IMR-90 (cell line): ENCODE measurements around the gene ZKSCAN1. TPM values are rescaled to one million over a fixed set of nuclear protein-coding genes. Genes with fewer than 3 reads are reported as not detected.

Source experiments
- ATAC-seq: fragments of 200-7000 bp; cut with Tn5 transposase; 2 replicates; pipeline ENCODE4 v1.9.1; 2020; ENCODE audit warnings: low read depth, mild to moderate bottlenecking, moderate library complexity
- BruUV-seq: library from RNA; stranded (reverse); fragments of 400-500 nt; replicated peaks from 2 replicates; lab custom pipeline; 2021; lab: Mats Ljungman, UMichigan
- CTCF ChIA-PET: fragments of 300-600 bp; formaldehyde crosslinking; extraction: SDS; loops from one replicate; lab custom pipeline; 2021; ENCODE audit warnings: antibody characterized with exemption; lab: Yijun Ruan, JAX
- POLR2A ChIA-PET: fragments of 300-600 bp; sonication (Branson Sonifier 250); formaldehyde crosslinking; loops from one replicate; lab custom pipeline; 2022; ENCODE audit warnings: antibody characterized with exemption; ENCODE audit not compliant: unreplicated experiment; lab: Charles Lee
- DNase-seq: peaks from one replicate; pipeline ENCODE4 v3.0.0; 2013
- H2AFZ ChIP-seq: replicated peaks from 2 replicates; pipeline ENCODE3; 2013; ENCODE audit warnings: low read length, mild to moderate bottlenecking; ENCODE audit not compliant: poor library complexity
- H2AK5ac ChIP-seq: 2 replicates; pipeline ENCODE4 v1.6.1; 2013; ENCODE audit warnings: low read depth, low read length, inconsistent platforms
- H2AK9ac ChIP-seq: replicated peaks from 2 replicates; pipeline ENCODE3; 2013; ENCODE audit warnings: mild to moderate bottlenecking, low read depth, low read length, moderate library complexity; ENCODE audit not compliant: poor library complexity
- H2BK120ac ChIP-seq: 2 replicates; pipeline ENCODE4 v1.6.1; 2013; ENCODE audit warnings: low read depth, low read length, inconsistent platforms
- H2BK15ac ChIP-seq: 3 replicates; pipeline ENCODE4 v1.6.1; 2013; ENCODE audit warnings: low read depth, low read length, inconsistent platforms
- H2BK20ac ChIP-seq: 2 replicates; pipeline ENCODE4 v1.6.1; 2013; ENCODE audit warnings: low read depth, mild to moderate bottlenecking, inconsistent platforms, low read length, moderate library complexity
- H2BK5ac ChIP-seq: 2 replicates; pipeline ENCODE4 v1.6.1; 2013; ENCODE audit warnings: mild to moderate bottlenecking, low read depth, low read length, inconsistent platforms; ENCODE audit not compliant: poor library complexity, severe bottlenecking
- H3K14ac ChIP-seq: replicated peaks from 2 replicates; pipeline ENCODE4 v1.6.1; 2013; ENCODE audit warnings: low read depth, low read length, inconsistent platforms
- H3K18ac ChIP-seq: 2 replicates; pipeline ENCODE4 v1.6.1; 2013; ENCODE audit warnings: low read depth, low read length, control low read depth
- H3K23ac ChIP-seq: 2 replicates; pipeline ENCODE4 v1.6.1; 2013; ENCODE audit warnings: low read depth, low read length, inconsistent platforms
- H3K27ac ChIP-seq: 2 replicates; pipeline ENCODE4 v1.5.1; 2013; ENCODE audit warnings: mild to moderate bottlenecking, control low read depth, low read length; ENCODE audit not compliant: insufficient read depth
- H3K27me3 ChIP-seq: 2 replicates; pipeline ENCODE4 v1.6.1; 2013; ENCODE audit warnings: low read length; ENCODE audit not compliant: control insufficient read depth, insufficient read depth
- H3K36me3 ChIP-seq: 2 replicates; pipeline ENCODE4 v1.6.1; 2013; ENCODE audit warnings: low read length, mixed read lengths; ENCODE audit not compliant: control insufficient read depth, insufficient read depth
- H3K4ac ChIP-seq: 2 replicates; pipeline ENCODE4 v1.6.1; 2013; ENCODE audit warnings: low read depth, low read length, inconsistent platforms
- H3K4me1 ChIP-seq: 2 replicates; pipeline ENCODE4 v1.6.1; 2013; ENCODE audit warnings: low read length, mixed read lengths; ENCODE audit not compliant: control insufficient read depth, insufficient read depth
- H3K4me2 ChIP-seq: 2 replicates; pipeline ENCODE4 v1.6.1; 2013; ENCODE audit warnings: low read depth, mild to moderate bottlenecking, control low read depth, low read length, moderate library complexity
- H3K4me3 ChIP-seq: 2 replicates; pipeline ENCODE4 v1.5.1; 2013; ENCODE audit warnings: low read depth, mild to moderate bottlenecking, control low read depth, low read length, moderate library complexity; ENCODE audit not compliant: insufficient read depth
- H3K56ac ChIP-seq: 2 replicates; pipeline ENCODE4 v1.6.1; 2013; ENCODE audit warnings: low read length, inconsistent platforms; ENCODE audit not compliant: insufficient read depth; ENCODE audit errors: extremely low read depth
- H3K79me1 ChIP-seq, 2 experiments: 2 replicates each; pipeline ENCODE4 v1.6.1; 2013; ENCODE audit warnings: low read length in 2 of 2, inconsistent platforms in 1 of 2, low read depth in 1 of 2
- H3K9ac ChIP-seq: 2 replicates; pipeline ENCODE4 v1.6.1; 2013; ENCODE audit warnings: low read depth, low read length, control low read depth
- H3K9me1 ChIP-seq: 2 replicates; pipeline ENCODE4 v1.6.1; 2013; ENCODE audit warnings: low read length, inconsistent platforms; ENCODE audit not compliant: insufficient read depth
- H3K9me3 ChIP-seq: 2 replicates; pipeline ENCODE4 v1.6.1; 2013; ENCODE audit warnings: low read length; ENCODE audit not compliant: control insufficient read depth, insufficient read depth
- H4K20me1 ChIP-seq: 2 replicates; pipeline ENCODE4 v1.6.1; 2013; ENCODE audit warnings: low read length, inconsistent platforms; ENCODE audit not compliant: insufficient read depth
- H4K5ac ChIP-seq: 2 replicates; pipeline ENCODE4 v1.6.1; 2013; ENCODE audit warnings: mild to moderate bottlenecking, low read depth, low read length, control low read depth
- H4K8ac ChIP-seq, 2 experiments: 2 replicates each; pipeline ENCODE4 v1.6.1; 2013; ENCODE audit warnings: low read depth in 2 of 2, low read length in 2 of 2, control low read depth in 1 of 2, inconsistent platforms in 1 of 2
- H4K91ac ChIP-seq: 2 replicates; pipeline ENCODE4 v1.6.1; 2013; ENCODE audit warnings: low read depth, low read length, inconsistent platforms; ENCODE audit not compliant: insufficient read depth
- BHLHE40 ChIP-seq: fragments of 150-350 bp; IDR thresholded peaks from 2 replicates; pipeline ENCODE4 v1.6.1; 2016; ENCODE audit warnings: mild to moderate bottlenecking, low read depth, low read length
- CEBPB ChIP-seq: IDR thresholded peaks from 2 replicates; pipeline ENCODE4 v1.6.1; 2012; ENCODE audit warnings: low read depth, low read length, improper control_type of control experiment
- CHD1 ChIP-seq: IDR thresholded peaks from 2 replicates; pipeline ENCODE4 v1.6.1; 2012; ENCODE audit warnings: low read depth, low read length, improper control_type of control experiment
- CTCF ChIP-seq: conservative IDR thresholded peaks from 2 replicates; pipeline ENCODE4 v1.5.1; 2012; ENCODE audit warnings: mild to moderate bottlenecking, low read depth, low read length, improper control_type of control experiment
- FOS ChIP-seq: fragments of 150-350 bp; IDR thresholded peaks from 2 replicates; pipeline ENCODE4 v1.6.1; 2016; ENCODE audit warnings: low read depth, low read length
- MAZ ChIP-seq: IDR thresholded peaks from 2 replicates; pipeline ENCODE4 v1.6.1; 2012; ENCODE audit warnings: low read depth, mild to moderate bottlenecking, low read length, improper control_type of control experiment, moderate library complexity, borderline replicate concordance
- MXI1 ChIP-seq: IDR thresholded peaks from 2 replicates; pipeline ENCODE4 v1.6.1; 2012; ENCODE audit warnings: low read depth, mild to moderate bottlenecking, low read length, moderate library complexity, borderline replicate concordance
- NFE2L2 ChIP-seq: fragments of 150-350 bp; IDR thresholded peaks from 2 replicates; pipeline ENCODE4 v1.6.1; 2016; ENCODE audit warnings: low read depth, mild to moderate bottlenecking, low read length
- POLR2A ChIP-seq: IDR thresholded peaks from 2 replicates; pipeline ENCODE4 v1.6.1; 2012; ENCODE audit warnings: mild to moderate bottlenecking, low read depth, low read length
- RAD21 ChIP-seq: IDR thresholded peaks from 2 replicates; pipeline ENCODE4 v1.6.1; 2012; ENCODE audit warnings: low read length, improper control_type of control experiment
- RFX5 ChIP-seq: IDR thresholded peaks from 2 replicates; pipeline ENCODE4 v1.8.0; 2012; ENCODE audit warnings: low read depth, mild to moderate bottlenecking, low read length, moderate library complexity
- SMC3 ChIP-seq: fragments of 150-350 bp; IDR thresholded peaks from 2 replicates; pipeline ENCODE4 v1.6.1; 2016; ENCODE audit warnings: low read depth, mild to moderate bottlenecking, antibody characterized with exemption, low read length, moderate library complexity
- WGBS, 2 experiments: methylation state at CpG; one replicate each; pipeline versions ENCODE4 v1.1.5 to v1.1.7; 2013; ENCODE audit warnings: missing lambda C conversion rate in 2 of 2; ENCODE audit not compliant: insufficient read length in 1 of 2; ENCODE audit errors: extremely low coverage in 2 of 2; 5-methylcytosine and 5-hydroxymethylcytosine counted together
- dilution Hi-C: fragments of 300-500 bp; cut with HindIII; formaldehyde crosslinking; loops from one replicate; pipeline ENCODE4 v1.14.3; 2018; ENCODE audit warnings: low sequenced_read_pairs; ENCODE audit not compliant: unreplicated experiment
- in situ Hi-C: fragments of 300-500 bp; cut with MboI; formaldehyde crosslinking; loops from 3 replicates; pipeline ENCODE4 v1.14.3; 2019; ENCODE audit warnings: low sequenced_read_pairs, inconsistent platforms, mixed read lengths
- intact Hi-C: fragments of 100-400 bp; cut with micrococcal nuclease; formaldehyde crosslinking; loops from 2 replicates; pipeline ENCODE4 v1.10.0; 2022
- polyA plus RNA-seq, 3 experiments: library from polyadenylated mRNA; depleted of rRNA; stranded (reverse); fragments of >200 nt; gene quantifications; 2 replicates each; pipeline ENCODE4 v1.2.3, GENCODE V29; 2012; ENCODE audit warnings: low replicate concordance in 1 of 3
- total RNA-seq: library from RNA; depleted of rRNA; stranded (reverse); fragments of >200 nt; gene quantifications from 2 replicates; pipeline ENCODE4 v1.2.3, GENCODE V29; 2012
- TF ChIP-seq, protein P1 (sequence below): fragments of 150-350 bp; IDR thresholded peaks from 2 replicates; pipeline ENCODE4 v1.6.1; 2016; ENCODE audit warnings: low read depth, mild to moderate bottlenecking, low read length, moderate library complexity, borderline replicate concordance
- TF ChIP-seq, protein P2 (sequence below): fragments of 150-350 bp; IDR thresholded peaks from 2 replicates; pipeline ENCODE4 v1.6.1; 2017; ENCODE audit warnings: mild to moderate bottlenecking, antibody characterized with exemption, low read length, low read depth

Gene ZKSCAN1
- total and polyA plus RNA-seq, 2 of the 4 experiments (the other 2 are of a cell fraction) = 13.7 to 40.7 TPM

DNA sequence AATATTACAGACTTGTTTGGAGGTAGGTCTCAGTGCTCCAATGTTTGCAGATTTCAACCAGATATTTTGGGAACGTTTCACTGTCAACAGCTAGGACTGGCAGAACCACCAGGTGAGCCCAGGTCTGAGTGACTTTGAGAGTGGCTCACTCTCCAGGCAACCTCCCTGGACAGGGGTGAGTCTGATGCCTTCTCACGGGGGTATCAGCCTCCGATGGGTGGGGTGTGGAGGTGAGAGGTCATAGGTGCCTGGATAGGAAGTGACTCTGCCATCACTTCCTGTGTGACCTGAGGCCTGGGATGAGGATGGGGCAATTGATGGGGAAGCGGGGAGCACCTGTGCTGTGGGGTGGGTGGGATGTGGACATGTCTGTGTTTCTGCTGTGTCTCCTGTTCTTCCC lies 44.2 kb upstream of the ZKSCAN1 start:
- H3K23ac ChIP-seq = no peak overlapping the region
- no peak overlapping the region for H3K9ac ChIP-seq
- no peak overlapping the region for H4K91ac ChIP-seq
- H3K18ac ChIP-seq = no peak overlapping the region
- no peak overlapping the region for H2BK15ac ChIP-seq
- no peak overlapping the region for H2BK120ac ChIP-seq
- no peak overlapping the region for H2AFZ ChIP-seq
- H3K14ac ChIP-seq = no peak overlapping the region
- POLR2A ChIA-PET = no interaction called here
- H3K79me1 ChIP-seq = no peaks in the 10 kb centered on the region
- H2BK5ac ChIP-seq = no peak overlapping the region
- TF ChIP-seq CHD1 (no peak), RAD21 (no peak), FOS (no peak), MXI1 (no peak), NFE2L2 (no peak), RFX5 (no peak), CTCF (no peak), BHLHE40 (no peak), CEBPB (no peak), MAZ (no peak), SMC3 (no peak), POLR2A (no peak)
- TF ChIP-seq, protein P1, sequence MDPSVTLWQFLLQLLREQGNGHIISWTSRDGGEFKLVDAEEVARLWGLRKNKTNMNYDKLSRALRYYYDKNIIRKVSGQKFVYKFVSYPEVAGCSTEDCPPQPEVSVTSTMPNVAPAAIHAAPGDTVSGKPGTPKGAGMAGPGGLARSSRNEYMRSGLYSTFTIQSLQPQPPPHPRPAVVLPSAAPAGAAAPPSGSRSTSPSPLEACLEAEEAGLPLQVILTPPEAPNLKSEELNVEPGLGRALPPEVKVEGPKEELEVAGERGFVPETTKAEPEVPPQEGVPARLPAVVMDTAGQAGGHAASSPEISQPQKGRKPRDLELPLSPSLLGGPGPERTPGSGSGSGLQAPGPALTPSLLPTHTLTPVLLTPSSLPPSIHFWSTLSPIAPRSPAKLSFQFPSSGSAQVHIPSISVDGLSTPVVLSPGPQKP = no peak
- TF ChIP-seq, protein P2, sequence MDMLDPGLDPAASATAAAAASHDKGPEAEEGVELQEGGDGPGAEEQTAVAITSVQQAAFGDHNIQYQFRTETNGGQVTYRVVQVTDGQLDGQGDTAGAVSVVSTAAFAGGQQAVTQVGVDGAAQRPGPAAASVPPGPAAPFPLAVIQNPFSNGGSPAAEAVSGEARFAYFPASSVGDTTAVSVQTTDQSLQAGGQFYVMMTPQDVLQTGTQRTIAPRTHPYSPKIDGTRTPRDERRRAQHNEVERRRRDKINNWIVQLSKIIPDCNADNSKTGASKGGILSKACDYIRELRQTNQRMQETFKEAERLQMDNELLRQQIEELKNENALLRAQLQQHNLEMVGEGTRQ = no peak
- H4K5ac ChIP-seq = no peak overlapping the region
- CTCF ChIA-PET = no interaction called here
- no peak overlapping the region for H3K4me3 ChIP-seq
- H2AK5ac ChIP-seq = no peak overlapping the region
- in situ Hi-C loops = no loop called here
- DNase-seq (no peak), ATAC-seq (no peak)
- dilution Hi-C loops = no loop called here
- no peak overlapping the region for H3K4me2 ChIP-seq
- no peak overlapping the region for H3K27ac ChIP-seq
- no peaks in the 10 kb centered on the region for H3K36me3 ChIP-seq
- H2BK20ac ChIP-seq = no peak overlapping the region
- 43% methylated on average over 2 of the region's 4 CpGs; no CpG with 5 or more reads in 1 of the 2 experiments for WGBS, 2 experiments
- intact Hi-C loops = no loop called here
- no peaks in the 10 kb centered on the region for H4K20me1 ChIP-seq
- H3K4ac ChIP-seq = no peak overlapping the region
- no TSS peak for BruUV-seq
- H3K9me1 ChIP-seq = no peaks in the 10 kb centered on the region
- H4K8ac ChIP-seq = no peak overlapping the region
- no peaks in the 10 kb centered on the region for H3K4me1 ChIP-seq
- H3K9me3 ChIP-seq = no peaks in the 10 kb centered on the region; the same call in 1 of the 2 replicates
- H2AK9ac ChIP-seq = no peak overlapping the region
- H3K27me3 ChIP-seq = peaks cover 14% of the 10 kb centered on the region
- no peak overlapping the region for H3K56ac ChIP-seq
